Astrocyte (in vitro differentiated cells and primary cell): ENCODE measurements around the gene PODN. TPM values are rescaled to one million over a fixed set of nuclear protein-coding genes. Genes with fewer than 3 reads are reported as not detected.

Source experiments
- DNase-seq: peaks from one replicate; pipeline ENCODE4 v3.0.0-alpha.2; 2010; ENCODE audit warnings: low read depth
- FAIRE-seq: peaks from 2 replicates; lab custom pipeline; 2011; peaks lifted over from hg19 to GRCh38; lab: Jason Lieb, UNC
- H2AFZ ChIP-seq: 2 replicates; pipeline ENCODE4 v1.6.0; 2012; ENCODE audit warnings: low read depth, low read length, inconsistent platforms
- H3K27ac ChIP-seq: 2 replicates; pipeline ENCODE4 v1.5.1; 2011; ENCODE audit warnings: low read depth, low read length, inconsistent platforms
- H3K27me3 ChIP-seq: 2 replicates; pipeline ENCODE4 v1.6.0; 2011; ENCODE audit warnings: low read length, inconsistent platforms; ENCODE audit not compliant: insufficient read depth
- H3K36me3 ChIP-seq: 2 replicates; pipeline ENCODE4 v1.5.1; 2011; ENCODE audit warnings: low read length, inconsistent platforms; ENCODE audit not compliant: insufficient read depth
- H3K4me1 ChIP-seq: 2 replicates; pipeline ENCODE4 v1.5.1; 2011; ENCODE audit warnings: low read length, inconsistent platforms; ENCODE audit not compliant: insufficient read depth
- H3K4me2 ChIP-seq: 2 replicates; pipeline ENCODE4 v1.6.0; 2012; ENCODE audit warnings: low read length, inconsistent platforms
- H3K4me3 ChIP-seq: 2 replicates; pipeline ENCODE4 v1.5.1; 2011; ENCODE audit warnings: low read depth, mild to moderate bottlenecking, low read length, inconsistent platforms; ENCODE audit not compliant: insufficient read depth
- H3K79me2 ChIP-seq: 2 replicates; pipeline ENCODE4 v1.6.0; 2012; ENCODE audit warnings: mild to moderate bottlenecking, low read length, inconsistent platforms; ENCODE audit not compliant: insufficient read depth
- H3K9ac ChIP-seq: 2 replicates; pipeline ENCODE4 v1.6.0; 2012; ENCODE audit warnings: mild to moderate bottlenecking, low read length, inconsistent platforms
- H3K9me3 ChIP-seq: 2 replicates; pipeline ENCODE4 v1.5.1; 2012; ENCODE audit warnings: low read depth, mild to moderate bottlenecking, low read length, inconsistent platforms; ENCODE audit not compliant: insufficient read depth
- H4K20me1 ChIP-seq: 2 replicates; pipeline ENCODE4 v1.6.0; 2012; ENCODE audit warnings: low read length, inconsistent platforms; ENCODE audit not compliant: insufficient read depth
- H3K27ac Mint-ChIP-seq: one replicate; pipeline ENCODE4 v1.8.0; 2021; ENCODE audit warnings: mild to moderate bottlenecking, mixed read lengths; ENCODE audit not compliant: unreplicated experiment
- H3K27me3 Mint-ChIP-seq: one replicate; pipeline ENCODE4 v1.8.0; 2021; ENCODE audit warnings: low read depth, mixed read lengths; ENCODE audit not compliant: unreplicated experiment
- H3K36me3 Mint-ChIP-seq: one replicate; pipeline ENCODE4 v1.8.0; 2021; ENCODE audit warnings: low read depth, mixed read lengths; ENCODE audit not compliant: unreplicated experiment
- H3K4me1 Mint-ChIP-seq: one replicate; pipeline ENCODE4 v1.8.0; 2021; ENCODE audit warnings: low read depth, mixed read lengths; ENCODE audit not compliant: unreplicated experiment
- H3K4me3 Mint-ChIP-seq: one replicate; pipeline ENCODE4 v1.8.0; 2021; ENCODE audit warnings: mild to moderate bottlenecking, moderate library complexity, mixed read lengths; ENCODE audit not compliant: unreplicated experiment
- H3K9me3 Mint-ChIP-seq: one replicate; pipeline ENCODE4 v1.8.0; 2021; ENCODE audit warnings: mild to moderate bottlenecking, mixed read lengths; ENCODE audit not compliant: unreplicated experiment
- EZH2 ChIP-seq: IDR thresholded peaks from 2 replicates; pipeline ENCODE4 v1.6.1; 2012; ENCODE audit warnings: mild to moderate bottlenecking, low read length, inconsistent platforms; ENCODE audit not compliant: insufficient read depth
- total RNA-seq: library from RNA; stranded (reverse); gene quantifications from 2 replicates; pipeline ENCODE4 v1.2.1, GENCODE V29; 2021
- TF ChIP-seq, protein P1 (sequence below): IDR thresholded peaks from 2 replicates; pipeline ENCODE4 v1.5.1; 2011; ENCODE audit warnings: low read depth, mild to moderate bottlenecking, inconsistent platforms, low read length, moderate library complexity; ENCODE audit not compliant: insufficient read depth

Gene PODN
- total RNA-seq, 1 donor from 2014 or later = 2.6 TPM

DNA sequence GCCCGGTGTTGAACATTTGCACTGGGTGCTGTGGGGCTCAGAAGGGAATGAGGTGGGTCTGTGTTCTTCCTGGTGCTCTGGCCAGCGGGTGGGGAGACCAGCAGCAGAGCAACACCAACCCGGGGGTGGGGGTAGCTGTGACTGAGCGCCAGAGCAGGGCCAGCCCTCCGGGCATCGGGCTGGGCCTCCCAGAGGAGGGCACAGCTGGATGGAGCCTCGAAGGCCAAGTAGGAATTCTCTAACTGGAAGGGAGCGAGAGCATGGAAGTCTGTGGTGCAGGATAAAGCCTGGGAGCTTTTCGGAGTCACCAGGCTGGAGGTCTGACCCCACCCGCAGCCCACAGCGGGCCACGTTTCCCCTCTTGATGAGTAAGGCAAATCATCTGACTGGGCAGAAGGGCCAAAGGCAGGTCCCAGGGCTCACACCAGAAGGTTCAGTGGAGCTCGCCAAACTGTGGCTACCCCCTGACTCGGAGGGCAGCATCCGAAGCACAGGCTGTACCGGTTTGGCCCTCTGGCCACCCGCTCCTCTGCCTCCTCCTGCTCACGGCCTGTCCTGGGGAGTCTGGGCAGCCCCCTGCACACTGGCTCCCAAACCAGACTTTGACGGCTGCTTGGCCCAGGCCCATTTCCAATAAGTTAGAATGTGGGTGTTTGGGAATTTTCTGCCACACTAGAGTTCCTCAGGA lies 61.6 kb downstream of the PODN start:
- peak; percentile 80 for DNase-seq
- H3K9me3 Mint-ChIP-seq = peaks cover 2% of the 10 kb centered on the region
- Histone ChIP-seq H3K4me2 (no peak overlapping the region), H3K4me3 (no peak overlapping the region), H3K9me3 (no peaks in the 10 kb centered on the region), H3K27ac (no peak overlapping the region), H3K4me1 (peaks cover 20% of the 10 kb centered on the region), H3K79me2 (no peaks in the 10 kb centered on the region), H3K9ac (peak overlapping the region; percentile 3), H4K20me1 (no peaks in the 10 kb centered on the region), H3K27me3 (no peaks in the 10 kb centered on the region), H2AFZ (peak overlapping the region; percentile 23), H3K36me3 (no peaks in the 10 kb centered on the region)
- peaks cover 32% of the 10 kb centered on the region for H3K4me1 Mint-ChIP-seq
- peaks cover 10% of the 10 kb centered on the region for H3K27me3 Mint-ChIP-seq
- no peak for FAIRE-seq
- no peak overlapping the region for H3K4me3 Mint-ChIP-seq
- no peaks in the 10 kb centered on the region for H3K36me3 Mint-ChIP-seq
- H3K27ac Mint-ChIP-seq = no peak overlapping the region
- no peak for TF ChIP-seq EZH2
- TF ChIP-seq, protein P1, sequence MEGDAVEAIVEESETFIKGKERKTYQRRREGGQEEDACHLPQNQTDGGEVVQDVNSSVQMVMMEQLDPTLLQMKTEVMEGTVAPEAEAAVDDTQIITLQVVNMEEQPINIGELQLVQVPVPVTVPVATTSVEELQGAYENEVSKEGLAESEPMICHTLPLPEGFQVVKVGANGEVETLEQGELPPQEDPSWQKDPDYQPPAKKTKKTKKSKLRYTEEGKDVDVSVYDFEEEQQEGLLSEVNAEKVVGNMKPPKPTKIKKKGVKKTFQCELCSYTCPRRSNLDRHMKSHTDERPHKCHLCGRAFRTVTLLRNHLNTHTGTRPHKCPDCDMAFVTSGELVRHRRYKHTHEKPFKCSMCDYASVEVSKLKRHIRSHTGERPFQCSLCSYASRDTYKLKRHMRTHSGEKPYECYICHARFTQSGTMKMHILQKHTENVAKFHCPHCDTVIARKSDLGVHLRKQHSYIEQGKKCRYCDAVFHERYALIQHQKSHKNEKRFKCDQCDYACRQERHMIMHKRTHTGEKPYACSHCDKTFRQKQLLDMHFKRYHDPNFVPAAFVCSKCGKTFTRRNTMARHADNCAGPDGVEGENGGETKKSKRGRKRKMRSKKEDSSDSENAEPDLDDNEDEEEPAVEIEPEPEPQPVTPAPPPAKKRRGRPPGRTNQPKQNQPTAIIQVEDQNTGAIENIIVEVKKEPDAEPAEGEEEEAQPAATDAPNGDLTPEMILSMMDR = no peak

DNA sequence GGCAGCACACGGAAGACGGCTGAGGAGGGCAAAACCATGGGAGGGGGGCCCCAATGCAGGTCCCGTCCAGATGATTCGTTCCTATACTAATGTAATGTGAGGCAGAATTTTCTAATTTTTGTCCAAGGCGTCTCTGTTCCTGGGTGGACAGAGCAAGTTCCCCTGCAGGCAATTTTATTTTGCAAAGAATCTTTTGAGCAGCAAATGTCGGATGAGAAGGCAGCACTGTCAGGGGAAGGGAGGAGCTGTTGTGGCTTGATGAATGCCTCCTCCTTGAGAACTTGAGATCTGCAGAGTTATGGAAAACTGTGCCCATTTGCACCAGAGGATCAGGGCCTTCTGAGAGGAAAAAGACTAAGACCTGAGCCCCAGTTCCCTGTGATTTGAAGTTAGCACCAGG lies 63.1 kb downstream of the PODN start:
- Mint-ChIP-seq H3K9me3 (peaks cover 2% of the 10 kb centered on the region), H3K4me3 (no peak overlapping the region), H3K27ac (no peak overlapping the region), H3K4me1 (peaks cover 32% of the 10 kb centered on the region), H3K27me3 (peaks cover 16% of the 10 kb centered on the region), H3K36me3 (no peaks in the 10 kb centered on the region)
- Histone ChIP-seq H4K20me1 (no peaks in the 10 kb centered on the region), H3K9ac (no peak overlapping the region), H3K27ac (no peak overlapping the region), H3K9me3 (no peaks in the 10 kb centered on the region), H3K4me2 (no peak overlapping the region), H3K79me2 (no peaks in the 10 kb centered on the region), H2AFZ (no peak overlapping the region), H3K4me3 (no peak overlapping the region), H3K4me1 (peaks cover 20% of the 10 kb centered on the region), H3K27me3 (no peaks in the 10 kb centered on the region), H3K36me3 (no peaks in the 10 kb centered on the region)
- DNase-seq (no peak), FAIRE-seq (no peak)
- no peak for TF ChIP-seq EZH2
- TF ChIP-seq, protein P1 = no peak

DNA sequence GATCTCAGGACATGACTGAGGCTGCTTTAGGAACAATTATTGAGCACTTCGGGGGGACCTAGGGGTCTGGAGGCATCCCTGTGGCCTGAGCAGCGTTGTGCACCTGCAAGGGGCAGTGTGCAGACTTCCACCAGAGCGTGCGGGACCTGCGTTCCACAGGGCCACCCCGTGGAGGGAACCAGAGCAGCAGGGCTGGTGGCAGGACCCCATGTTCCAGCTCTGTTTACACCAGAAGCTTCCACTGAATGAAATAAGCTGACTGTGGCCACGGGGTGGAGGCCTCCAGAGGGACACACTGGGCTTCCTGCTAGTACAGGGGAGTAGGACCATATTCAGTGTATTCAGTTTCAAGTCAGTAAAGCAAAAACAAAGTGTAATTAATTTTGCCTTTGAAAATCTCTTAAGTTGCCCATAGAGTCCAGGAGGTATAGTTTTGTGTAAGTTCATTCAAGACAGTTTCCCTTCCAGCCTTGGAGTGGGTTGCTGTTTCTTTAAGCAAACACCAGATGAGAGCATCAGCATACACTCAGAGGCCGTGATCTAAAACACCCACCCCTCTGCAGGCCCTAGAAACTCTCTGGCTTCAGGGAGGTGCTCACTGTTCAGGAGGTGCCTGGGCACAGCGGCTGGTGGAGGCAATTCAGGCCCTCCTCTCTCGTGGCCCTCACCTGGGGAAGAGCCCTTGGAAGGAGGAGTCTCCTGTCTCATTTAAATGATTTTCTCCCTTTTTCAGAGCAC lies 63.8 kb downstream of the PODN start:
- H3K9me3 Mint-ChIP-seq = peaks cover 2% of the 10 kb centered on the region
- H3K27ac ChIP-seq = no peak overlapping the region
- no peaks in the 10 kb centered on the region for H4K20me1 ChIP-seq
- FAIRE-seq (no peak), DNase-seq (no peak)
- no peaks in the 10 kb centered on the region for H3K79me2 ChIP-seq
- H3K4me2 ChIP-seq = no peak overlapping the region
- TF ChIP-seq, protein P1 = no peak
- no peak for TF ChIP-seq EZH2
- H3K36me3 Mint-ChIP-seq = no peaks in the 10 kb centered on the region
- no peak overlapping the region for H3K27ac Mint-ChIP-seq
- H3K36me3 ChIP-seq = no peaks in the 10 kb centered on the region
- no peaks in the 10 kb centered on the region for H3K27me3 ChIP-seq
- H3K4me1 Mint-ChIP-seq = peaks cover 32% of the 10 kb centered on the region
- H3K9me3 ChIP-seq = no peaks in the 10 kb centered on the region
- no peak overlapping the region for H3K9ac ChIP-seq
- H3K4me1 ChIP-seq = peaks cover 20% of the 10 kb centered on the region
- H3K27me3 Mint-ChIP-seq = peaks cover 18% of the 10 kb centered on the region
- no peak overlapping the region for H3K4me3 ChIP-seq
- H3K4me3 Mint-ChIP-seq = peak overlapping the region; percentile 37
- no peak overlapping the region for H2AFZ ChIP-seq
